ENCODE results near the gene CANT1. TPM values are rescaled to one million over a fixed set of nuclear protein-coding genes. Genes with fewer than 3 reads are reported as not detected.
A peak's percentile ranks its signal among the peaks of the same experiment; 100 is the strongest.
"Not testable (repeated sequence)": the region's sequence is repeated elsewhere in the genome, so short reads cannot be mapped to it uniquely, and the experiment has no call there.

The CANT1 gene
- total RNA-seq, 2 experiments from 2014 or later: 74.4 to 78.5 TPM

DNA sequence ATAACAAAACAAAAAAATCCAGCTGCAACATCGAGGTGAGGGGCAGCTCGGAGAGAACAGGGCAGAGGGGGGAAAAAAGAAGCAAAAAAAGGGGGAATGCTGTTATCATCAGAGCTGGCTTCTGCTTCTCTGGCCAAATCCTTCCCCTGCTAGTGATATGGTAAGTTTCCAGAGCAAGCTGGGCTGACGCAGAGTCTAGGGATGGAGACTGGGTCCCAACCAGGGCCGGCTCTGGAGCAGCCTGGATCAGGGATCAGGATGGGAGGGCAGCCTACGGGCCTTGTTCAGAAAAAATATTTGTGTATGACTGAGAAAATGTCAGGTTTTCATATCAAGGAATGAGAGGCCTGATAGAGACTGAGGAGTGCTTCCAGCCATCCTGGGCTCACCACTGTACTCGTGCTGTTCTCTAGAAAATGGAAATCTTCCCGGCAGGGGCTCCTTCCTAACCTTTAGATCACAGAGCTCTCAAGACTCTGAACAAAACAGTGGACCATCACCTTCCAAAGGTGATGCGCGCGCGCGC lies 13.7 kb upstream of the CANT1 start:
- Mint-ChIP-seq H3K27ac (peak overlapping the region; percentile 41), H3K36me3 (ENCODE audit: low read depth) (no peaks in the 10 kb centered on the region), H3K27me3 (ENCODE audit: low read depth) (peaks cover 38% of the 10 kb centered on the region), H3K9me3 (ENCODE audit: insufficient read depth) (no peaks in the 10 kb centered on the region), H3K4me1 (ENCODE audit: low read depth) (peaks cover 12% of the 10 kb centered on the region), H3K4me3 (peak overlapping the region; percentile 19)
- ATAC-seq (no peak), DNase-seq (no peak)
- CTCF ChIA-PET: interaction anchor here (0.8 kb wide), 1 partner anchor 19 kb away, joined by 3 read pairs; no protein-coding TSS in a partner anchor
- POLR2A ChIA-PET: no interaction called here

DNA sequence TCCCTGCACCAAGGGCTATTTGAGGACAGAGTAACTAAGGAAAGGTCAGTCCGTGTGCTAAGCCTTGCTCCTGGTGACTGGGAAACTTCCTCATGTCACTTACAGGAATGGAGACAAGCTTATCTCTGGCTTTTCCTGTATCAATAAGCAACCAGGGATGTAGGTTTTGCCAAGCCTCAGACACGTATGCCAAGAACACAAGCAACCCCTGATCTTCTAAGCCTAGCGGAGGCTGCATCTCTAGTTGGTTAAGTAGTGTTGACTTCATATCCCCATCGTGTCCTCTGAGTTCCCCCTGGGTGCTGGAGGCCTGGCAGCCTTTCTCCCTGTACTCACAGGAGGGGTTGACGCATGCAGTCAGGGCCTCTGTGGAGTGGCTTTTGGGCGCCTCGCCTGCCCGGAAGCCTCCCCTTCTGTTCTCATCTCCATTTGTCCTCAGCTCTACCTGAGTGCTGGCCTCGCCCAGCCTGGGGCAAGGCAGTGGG lies 13.0 kb upstream of the CANT1 start:
- no peaks in the 10 kb centered on the region for H3K36me3 Mint-ChIP-seq (ENCODE audit: low read depth)
- ATAC-seq (no peak), DNase-seq (no peak)
- H3K4me1 Mint-ChIP-seq (ENCODE audit: low read depth): peaks cover 12% of the 10 kb centered on the region
- no peaks in the 10 kb centered on the region for H3K9me3 Mint-ChIP-seq (ENCODE audit: insufficient read depth)
- CTCF ChIA-PET: interaction anchor here (0.8 to 4.7 kb wide), 7 partner anchors 9 to 23 kb away, joined by 3 to 21 read pairs (median 3); no protein-coding TSS in a partner anchor
- H3K4me3 Mint-ChIP-seq: no peak overlapping the region
- no peak overlapping the region for H3K27ac Mint-ChIP-seq
- POLR2A ChIA-PET: no interaction called here
- peaks cover 38% of the 10 kb centered on the region for H3K27me3 Mint-ChIP-seq (ENCODE audit: low read depth)

DNA sequence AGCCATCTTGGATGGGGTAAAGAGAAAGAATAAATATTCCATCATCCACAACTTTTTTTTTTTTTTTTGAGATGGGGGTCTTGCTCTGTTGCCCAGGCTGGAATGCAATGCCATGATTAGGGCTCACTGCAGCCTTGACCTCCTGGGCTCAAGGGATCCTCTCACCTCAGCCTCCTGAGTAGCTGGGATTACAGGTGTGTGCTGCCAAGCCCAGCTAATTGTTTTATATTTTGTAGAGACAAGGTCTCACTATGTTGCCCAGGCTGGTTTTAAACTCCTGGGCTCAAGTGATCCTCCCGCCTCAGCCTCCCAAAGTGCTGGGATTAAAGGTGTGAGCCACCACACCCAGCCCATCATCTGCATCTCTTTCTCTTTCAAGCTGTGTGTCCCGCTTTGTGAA lies 12.4 kb upstream of the CANT1 start:
- H3K9me3 Mint-ChIP-seq (ENCODE audit: insufficient read depth); H3K27ac Mint-ChIP-seq; H3K36me3 Mint-ChIP-seq (ENCODE audit: low read depth); DNase-seq; H3K4me3 Mint-ChIP-seq; ATAC-seq: not testable (repeated sequence)
- ChIA-PET CTCF (interaction anchor here (0.8 to 4.7 kb wide), 7 partner anchors 8 to 23 kb away, joined by 3 to 21 read pairs (median 4); no protein-coding TSS in a partner anchor), POLR2A (interaction anchor here (1.3 kb wide), 1 partner anchor 17 kb away, joined by 3 read pairs; no protein-coding TSS in a partner anchor)
- H3K27me3 Mint-ChIP-seq (ENCODE audit: low read depth): peaks cover 38% of the 10 kb centered on the region
- H3K4me1 Mint-ChIP-seq (ENCODE audit: low read depth): peaks cover 12% of the 10 kb centered on the region

DNA sequence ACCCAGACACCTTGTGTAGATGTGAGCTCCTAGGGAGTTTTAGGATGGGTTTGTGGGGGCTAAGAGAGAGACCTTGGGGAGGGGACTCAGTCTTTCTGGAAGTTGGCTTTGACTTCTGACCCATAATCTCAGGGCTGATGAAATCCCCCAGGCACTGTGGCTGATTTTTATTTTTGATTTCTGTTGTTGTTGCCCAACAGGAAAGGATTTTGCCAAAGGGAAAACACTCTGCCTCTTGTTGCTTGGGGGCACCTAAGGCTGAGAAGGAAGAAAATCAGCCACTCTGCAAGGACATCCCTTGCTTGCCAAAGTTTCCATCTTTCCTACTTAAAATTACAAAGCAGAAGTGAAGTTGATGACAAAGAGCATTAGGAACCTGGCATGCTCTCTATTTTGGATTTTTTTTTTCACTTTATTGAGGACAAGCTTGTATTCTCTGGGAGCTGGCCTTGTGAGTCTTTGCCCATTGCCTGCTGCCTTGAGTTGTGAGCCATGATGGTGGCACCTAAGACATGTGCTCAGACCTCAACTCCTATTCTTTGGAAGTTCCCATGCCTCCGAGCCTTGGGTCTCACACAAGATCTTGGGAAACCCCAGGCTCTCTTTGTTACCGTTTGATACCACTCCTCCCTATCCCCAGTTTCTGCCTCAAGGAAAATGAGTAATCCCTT lies 11.2 kb upstream of the CANT1 start:
- no peak for ATAC-seq
- Mint-ChIP-seq H3K27ac (no peak overlapping the region), H3K9me3 (ENCODE audit: insufficient read depth) (no peaks in the 10 kb centered on the region), H3K27me3 (ENCODE audit: low read depth) (peaks cover 33% of the 10 kb centered on the region), H3K4me3 (no peak overlapping the region), H3K4me1 (ENCODE audit: low read depth) (peaks cover 12% of the 10 kb centered on the region), H3K36me3 (ENCODE audit: low read depth) (no peaks in the 10 kb centered on the region)
- CTCF ChIA-PET: interaction anchor here (1.1 to 4.7 kb wide), 4 partner anchors 21 to 39 kb away, joined by 3 to 21 read pairs (median 6); no protein-coding TSS in a partner anchor
- DNase-seq: no peak
- POLR2A ChIA-PET: interaction anchor here (1.3 kb wide), 1 partner anchor 15 kb away, joined by 3 read pairs; no protein-coding TSS in a partner anchor

DNA sequence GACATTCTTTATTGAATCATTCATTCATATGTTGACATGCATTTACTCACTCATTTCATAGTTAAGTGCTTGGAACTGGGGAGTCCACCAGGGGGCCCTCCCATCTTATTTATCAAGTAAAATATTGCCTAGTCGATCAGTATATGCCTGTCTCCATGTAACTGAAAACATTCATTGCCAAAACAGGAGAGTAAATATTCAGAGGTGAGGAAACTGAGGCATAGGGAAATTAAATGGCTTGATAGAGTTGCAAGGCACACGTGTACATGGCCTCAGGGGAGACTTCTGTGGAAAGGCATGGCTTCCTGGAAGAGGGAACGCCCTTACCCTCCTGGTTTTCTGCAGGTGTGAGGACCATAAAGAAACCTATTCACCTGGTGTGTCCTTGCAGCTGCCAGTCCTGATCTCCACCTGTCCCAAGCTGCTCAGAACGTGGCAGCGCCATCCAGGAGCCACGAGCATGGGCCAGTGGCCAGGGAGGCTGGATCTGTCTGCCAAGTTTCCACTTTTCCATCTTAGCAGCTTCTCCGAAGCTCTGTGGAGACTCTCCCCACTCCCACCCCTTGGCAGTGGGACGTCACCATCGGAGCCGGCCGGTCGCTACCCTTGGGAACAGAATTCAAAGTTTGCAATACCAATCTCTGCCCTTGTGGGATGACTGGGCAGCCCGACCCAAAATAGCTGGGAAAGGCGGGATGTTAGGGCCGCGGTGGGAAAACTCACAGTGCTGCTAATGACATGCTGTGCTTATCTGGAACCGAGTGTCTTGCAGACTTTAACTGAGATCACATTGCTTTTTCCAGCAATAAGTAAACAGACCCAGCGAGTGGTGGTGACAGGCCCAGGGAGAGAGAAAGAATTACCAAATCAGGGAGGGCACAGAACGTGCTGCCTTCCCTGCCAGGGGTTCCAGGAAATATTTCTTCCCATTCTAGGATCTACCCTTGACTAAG lies 10.3 kb upstream of the CANT1 start:
- no peaks in the 10 kb centered on the region for H3K36me3 Mint-ChIP-seq (ENCODE audit: low read depth)
- H3K27me3 Mint-ChIP-seq (ENCODE audit: low read depth): peaks cover 27% of the 10 kb centered on the region
- CTCF ChIA-PET: interaction anchor here (1.3 to 4.7 kb wide), 3 partner anchors 22 to 39 kb away, joined by 3 to 21 read pairs (median 8); no protein-coding TSS in a partner anchor
- DNase-seq (peak; percentile 72), ATAC-seq (peak; percentile 43)
- H3K9me3 Mint-ChIP-seq (ENCODE audit: insufficient read depth): no peaks in the 10 kb centered on the region
- POLR2A ChIA-PET: no interaction called here
- peaks cover 7% of the 10 kb centered on the region for H3K4me1 Mint-ChIP-seq (ENCODE audit: low read depth)
- H3K4me3 Mint-ChIP-seq: no peak overlapping the region
- H3K27ac Mint-ChIP-seq: no peak overlapping the region

DNA sequence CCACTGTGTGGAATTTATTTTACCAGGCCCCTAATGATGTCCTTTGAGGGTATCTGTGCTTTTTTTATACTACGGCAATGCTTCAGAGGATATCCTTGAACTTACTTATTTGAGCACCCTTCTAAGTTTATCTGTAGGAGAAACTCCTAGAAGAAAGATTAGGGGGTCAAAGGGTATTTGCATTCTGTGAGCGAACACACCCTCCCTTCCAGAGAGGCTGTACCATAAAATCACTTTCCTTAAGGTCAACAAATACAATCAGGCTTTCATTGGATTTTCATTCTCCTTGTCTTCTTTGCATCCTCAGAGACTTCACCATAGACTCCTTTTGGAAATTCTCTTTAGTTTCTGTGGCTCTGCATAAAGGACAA lies 9.7 kb upstream of the CANT1 start:
- Mint-ChIP-seq H3K36me3 (ENCODE audit: low read depth) (no peaks in the 10 kb centered on the region), H3K27me3 (ENCODE audit: low read depth) (peaks cover 24% of the 10 kb centered on the region), H3K9me3 (ENCODE audit: insufficient read depth) (peaks cover 2% of the 10 kb centered on the region), H3K4me3 (no peak overlapping the region), H3K27ac (no peak overlapping the region), H3K4me1 (ENCODE audit: low read depth) (peaks cover 3% of the 10 kb centered on the region)
- no peak for ATAC-seq
- DNase-seq: no peak
- POLR2A ChIA-PET: no interaction called here
- CTCF ChIA-PET: interaction anchor here (0.9 to 4.7 kb wide), 2 partner anchors 23 to 26 kb away, joined by 4 to 21 read pairs; no protein-coding TSS in a partner anchor

DNA sequence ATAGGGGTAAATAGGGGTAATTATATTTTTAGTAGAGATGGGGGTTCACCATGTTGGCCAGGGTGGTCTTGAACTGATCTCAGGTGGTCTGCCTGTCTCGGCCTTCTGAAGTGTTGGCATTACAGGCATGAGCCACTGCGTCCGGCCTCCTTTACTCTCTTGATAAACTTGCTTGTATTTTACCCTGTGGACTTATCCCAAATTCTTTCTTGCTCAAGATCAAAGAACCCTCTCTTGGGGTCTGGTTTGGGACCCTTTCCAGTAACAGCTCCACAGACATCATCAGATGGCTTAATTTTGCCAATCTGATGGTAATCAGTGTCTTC lies 8.8 kb upstream of the CANT1 start:
- CTCF ChIA-PET: interaction anchor here (0.9 to 4.7 kb wide), 2 partner anchors 24 to 27 kb away, joined by 4 to 21 read pairs; no protein-coding TSS in a partner anchor
- no peak for DNase-seq
- Mint-ChIP-seq H3K9me3 (ENCODE audit: insufficient read depth) (peaks cover 7% of the 10 kb centered on the region), H3K36me3 (ENCODE audit: low read depth) (peaks cover 1% of the 10 kb centered on the region), H3K4me1 (ENCODE audit: low read depth) (no peaks in the 10 kb centered on the region), H3K27me3 (ENCODE audit: low read depth) (peaks cover 24% of the 10 kb centered on the region), H3K27ac (no peak overlapping the region), H3K4me3 (no peak overlapping the region)
- POLR2A ChIA-PET: no interaction called here
- ATAC-seq: no peak

DNA sequence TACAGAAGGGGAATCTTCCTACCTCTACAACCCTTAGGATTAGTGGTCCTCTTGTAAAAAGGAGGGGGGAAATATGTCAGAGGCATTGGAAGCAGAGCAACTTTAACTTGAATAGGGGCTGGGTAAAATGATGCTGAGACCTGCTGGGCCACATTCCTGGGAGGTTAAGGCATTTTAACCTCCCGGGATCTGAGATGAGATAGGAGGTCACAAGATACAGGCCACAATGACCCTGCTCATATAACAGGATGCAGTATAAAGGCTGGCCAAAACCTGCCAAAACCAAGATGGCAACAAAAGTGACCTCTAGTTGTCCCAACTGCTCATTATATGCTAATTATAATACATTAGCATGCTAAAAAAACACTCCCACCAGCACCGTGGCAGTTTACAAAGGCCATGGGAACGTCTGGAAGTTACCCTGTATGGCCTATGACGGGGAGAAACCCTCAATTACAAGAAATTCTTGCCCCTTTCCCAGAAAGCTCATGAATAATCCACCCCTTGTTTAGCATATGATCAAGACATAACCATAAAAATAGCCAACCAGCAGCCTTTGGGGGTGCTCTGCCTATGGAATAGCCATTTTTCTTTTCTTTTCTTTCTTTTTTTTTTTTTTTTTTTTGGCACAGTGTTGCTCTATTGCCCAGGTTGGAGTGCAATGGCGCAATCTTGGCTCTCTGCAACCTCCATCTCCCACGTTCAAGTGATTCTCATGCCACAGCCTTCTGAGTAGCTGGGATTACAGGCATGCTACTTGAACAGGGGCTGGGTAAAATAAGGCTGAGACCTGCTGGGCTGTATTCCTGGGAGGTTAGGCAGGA lies 8.2 kb upstream of the CANT1 start:
- Mint-ChIP-seq H3K27ac (no peak overlapping the region), H3K27me3 (ENCODE audit: low read depth) (peaks cover 22% of the 10 kb centered on the region), H3K9me3 (ENCODE audit: insufficient read depth) (peaks cover 7% of the 10 kb centered on the region), H3K4me3 (no peak overlapping the region), H3K4me1 (ENCODE audit: low read depth) (no peaks in the 10 kb centered on the region), H3K36me3 (ENCODE audit: low read depth) (peaks cover 1% of the 10 kb centered on the region)
- ATAC-seq: no peak
- ChIA-PET POLR2A (no interaction called here), CTCF (interaction anchor here (0.7 to 4.7 kb wide), 2 partner anchors 27 to 28 kb away, joined by 3 to 21 read pairs; no protein-coding TSS in a partner anchor)
- no peak for DNase-seq

DNA sequence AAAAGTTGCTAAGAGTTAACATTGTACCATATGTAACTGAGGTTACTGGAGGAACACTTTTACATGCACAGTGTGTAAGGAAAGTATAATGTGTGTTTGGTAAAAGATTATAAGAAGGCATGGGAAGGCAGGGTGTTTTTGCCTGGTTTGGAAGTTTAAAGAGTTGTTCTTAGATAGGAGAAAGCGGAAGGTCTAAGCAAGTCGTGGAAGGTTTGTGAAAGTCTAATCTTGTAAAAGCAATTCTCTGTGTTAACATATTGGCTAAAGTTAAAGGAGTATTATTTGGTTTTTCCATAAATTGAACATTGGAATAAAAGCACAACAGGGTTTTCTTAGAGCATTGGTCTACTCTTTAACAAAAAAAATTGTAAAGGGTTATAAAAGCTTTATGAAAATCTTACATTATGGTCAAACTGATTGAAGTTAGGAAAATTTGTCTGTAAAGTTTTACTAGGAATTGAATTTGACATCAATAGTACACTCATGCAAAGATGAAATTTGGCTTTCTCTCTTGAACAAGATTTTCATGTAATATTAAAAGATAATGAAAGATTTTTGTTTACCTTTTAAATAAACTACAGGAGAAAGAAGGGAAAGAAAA lies 4.7 kb upstream of the CANT1 start:
- Mint-ChIP-seq H3K9me3 (ENCODE audit: insufficient read depth) (peaks cover 7% of the 10 kb centered on the region), H3K27me3 (ENCODE audit: low read depth) (peaks cover 12% of the 10 kb centered on the region), H3K36me3 (ENCODE audit: low read depth) (peaks cover 2% of the 10 kb centered on the region), H3K4me3 (no peak overlapping the region), H3K4me1 (ENCODE audit: low read depth) (peaks cover 15% of the 10 kb centered on the region), H3K27ac (no peak overlapping the region)
- POLR2A ChIA-PET: no interaction called here
- CTCF ChIA-PET: interaction anchor here (1.1 to 1.6 kb wide), 3 partner anchors 8 to 74 kb away, joined by 3 to 4 read pairs (median 4); no protein-coding TSS in a partner anchor
- ATAC-seq (no peak), DNase-seq (no peak)

DNA sequence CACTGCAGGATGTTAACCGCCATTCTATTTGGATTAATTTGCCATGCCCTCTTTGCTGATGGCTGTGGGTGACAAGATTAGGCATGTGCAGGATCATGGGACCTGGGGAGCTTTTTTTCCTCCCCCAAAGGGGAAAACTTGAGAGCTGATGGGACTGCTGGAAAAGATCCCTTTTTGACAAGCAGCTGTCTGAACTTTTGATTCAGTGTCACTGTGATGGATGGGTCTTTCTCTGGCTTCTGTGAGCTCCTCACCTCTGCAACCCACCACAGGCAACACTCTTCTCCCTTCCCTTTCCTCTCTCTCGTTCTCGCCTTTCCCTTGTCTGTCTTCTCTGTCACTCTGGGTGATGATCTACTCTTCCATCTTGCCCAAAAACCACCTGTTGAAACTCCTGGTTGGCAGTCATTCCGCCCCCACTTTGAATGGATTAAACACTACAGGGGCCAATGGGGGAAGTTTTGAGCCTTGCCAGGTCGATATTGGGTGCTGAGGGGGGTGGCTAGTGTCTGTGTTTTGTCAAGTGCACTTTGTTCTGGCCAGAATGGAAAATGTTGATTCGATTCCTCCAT lies 3.1 kb upstream of the CANT1 start:
- ATAC-seq (no peak), DNase-seq (no peak)
- ChIA-PET CTCF (no interaction called here), POLR2A (no interaction called here)
- no peak overlapping the region for H3K4me3 Mint-ChIP-seq
- H3K27ac Mint-ChIP-seq: no peak overlapping the region
- H3K9me3 Mint-ChIP-seq (ENCODE audit: insufficient read depth): peaks cover 7% of the 10 kb centered on the region
- peaks cover 12% of the 10 kb centered on the region for H3K36me3 Mint-ChIP-seq (ENCODE audit: low read depth)
- peaks cover 12% of the 10 kb centered on the region for H3K27me3 Mint-ChIP-seq (ENCODE audit: low read depth)
- H3K4me1 Mint-ChIP-seq (ENCODE audit: low read depth): peaks cover 29% of the 10 kb centered on the region
